ENCODE results near the gene RPRD2. TPM values are rescaled to one million over a fixed set of nuclear protein-coding genes. Genes with fewer than 3 reads are reported as not detected.

Gene RPRD2
- total RNA-seq, 2 experiments from 2014 or later, result 27.1 to 27.9 TPM

DNA sequence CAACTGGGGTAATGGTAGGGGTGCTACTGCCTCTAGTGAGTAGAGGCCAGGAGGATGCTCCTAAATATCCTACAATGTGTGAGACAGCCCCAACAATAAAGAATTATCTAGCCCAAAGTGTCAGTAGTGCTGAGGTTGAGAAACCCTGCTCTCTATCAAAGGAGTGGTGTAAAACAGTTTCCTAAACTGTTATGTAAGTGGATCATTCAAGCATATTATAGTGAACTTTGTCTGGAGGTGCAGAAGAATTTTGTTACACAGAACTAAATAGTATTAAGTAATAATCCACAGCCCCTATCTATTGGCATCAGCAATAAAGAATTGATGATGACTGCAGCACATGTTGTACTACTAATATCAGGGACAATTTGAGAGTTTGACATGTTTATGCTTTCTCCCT, 103.0 kb downstream of the RPRD2 start:
- POLR2A ChIA-PET, result no interaction called here
- Histone ChIP-seq H3K9me3 (ENCODE audit: control insufficient read depth in 1 of 2, insufficient read depth in 1 of 2, low read length in 2 of 2) (no peaks in the 10 kb centered on the region), H3K27ac (ENCODE audit: low read depth in 1 of 2, low read length in 2 of 2) (no peak overlapping the region), H3K36me3 (ENCODE audit: insufficient read depth, low read length) (peaks cover 66% of the 10 kb centered on the region), H3K27me3 (ENCODE audit: control insufficient read depth in 1 of 2, insufficient read depth in 2 of 2, low read length in 2 of 2) (no peaks in the 10 kb centered on the region), H3K4me3 (ENCODE audit: low read length) (no peak overlapping the region), H3K4me1 (ENCODE audit: insufficient read depth, low read length) (no peaks in the 10 kb centered on the region)
- intact Hi-C loops (cut with DNase I, micrococcal nuclease), result loop anchor here in 1 of 2 experiments (10.0 kb wide), 2 partner anchors 508 to 688 kb away; partner anchors contain the start of genes CERS2 and TNFAIP8L2
- Mint-ChIP-seq H3K4me1 (ENCODE audit: low read depth) (peaks cover 5% of the 10 kb centered on the region), H3K27ac (no peak overlapping the region), H3K36me3 (ENCODE audit: low read depth) (peaks cover 53% of the 10 kb centered on the region), H3K9me3 (no peaks in the 10 kb centered on the region), H3K27me3 (no peaks in the 10 kb centered on the region), H3K4me3 (no peak overlapping the region)
- TF ChIP-seq, protein P1, sequence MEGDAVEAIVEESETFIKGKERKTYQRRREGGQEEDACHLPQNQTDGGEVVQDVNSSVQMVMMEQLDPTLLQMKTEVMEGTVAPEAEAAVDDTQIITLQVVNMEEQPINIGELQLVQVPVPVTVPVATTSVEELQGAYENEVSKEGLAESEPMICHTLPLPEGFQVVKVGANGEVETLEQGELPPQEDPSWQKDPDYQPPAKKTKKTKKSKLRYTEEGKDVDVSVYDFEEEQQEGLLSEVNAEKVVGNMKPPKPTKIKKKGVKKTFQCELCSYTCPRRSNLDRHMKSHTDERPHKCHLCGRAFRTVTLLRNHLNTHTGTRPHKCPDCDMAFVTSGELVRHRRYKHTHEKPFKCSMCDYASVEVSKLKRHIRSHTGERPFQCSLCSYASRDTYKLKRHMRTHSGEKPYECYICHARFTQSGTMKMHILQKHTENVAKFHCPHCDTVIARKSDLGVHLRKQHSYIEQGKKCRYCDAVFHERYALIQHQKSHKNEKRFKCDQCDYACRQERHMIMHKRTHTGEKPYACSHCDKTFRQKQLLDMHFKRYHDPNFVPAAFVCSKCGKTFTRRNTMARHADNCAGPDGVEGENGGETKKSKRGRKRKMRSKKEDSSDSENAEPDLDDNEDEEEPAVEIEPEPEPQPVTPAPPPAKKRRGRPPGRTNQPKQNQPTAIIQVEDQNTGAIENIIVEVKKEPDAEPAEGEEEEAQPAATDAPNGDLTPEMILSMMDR (IDR thresholded peaks at IDR 0.05), result no peak
- ATAC-seq (ENCODE audit: poor library complexity) (no peak), DNase-seq (no peak)
- CTCF ChIA-PET, result no interaction called here

DNA sequence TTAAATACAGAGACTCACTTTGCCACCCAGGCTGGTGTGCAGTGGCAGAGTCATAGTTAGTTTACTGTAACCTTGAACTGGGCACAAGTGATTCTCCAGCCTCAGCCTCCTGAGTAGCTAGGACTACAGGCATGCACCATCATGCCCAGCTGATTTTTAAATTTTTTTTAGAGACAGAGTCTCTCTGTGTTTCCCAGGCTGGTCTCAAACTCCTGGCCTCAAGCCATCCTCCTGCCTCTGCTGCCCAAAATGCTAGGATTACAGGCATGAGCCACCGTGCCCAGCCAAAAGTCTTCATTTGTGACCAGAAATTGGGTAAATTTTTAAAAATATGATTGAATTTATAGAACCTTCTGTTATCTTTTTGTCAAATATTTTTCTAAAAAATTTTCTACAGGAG, 105.3 kb downstream of the RPRD2 start:
- H3K9me3 Mint-ChIP-seq, result no peaks in the 10 kb centered on the region
- intact Hi-C loops (cut with DNase I, micrococcal nuclease), result loop anchor here in 1 of 2 experiments (10.0 kb wide), 2 partner anchors 506 to 686 kb away; partner anchors contain the start of genes CERS2 and TNFAIP8L2
- no peak overlapping the region for H3K4me3 Mint-ChIP-seq
- no peak overlapping the region for H3K4me3 ChIP-seq (ENCODE audit: low read length)
- H3K4me1 ChIP-seq (ENCODE audit: insufficient read depth, low read length), result no peaks in the 10 kb centered on the region
- H3K27me3 ChIP-seq (ENCODE audit: control insufficient read depth in 1 of 2, insufficient read depth in 2 of 2, low read length in 2 of 2), result no peaks in the 10 kb centered on the region
- H3K9me3 ChIP-seq (ENCODE audit: control insufficient read depth in 1 of 2, insufficient read depth in 1 of 2, low read length in 2 of 2), result no peaks in the 10 kb centered on the region
- TF ChIP-seq, protein P1 (IDR thresholded peaks at IDR 0.05), result no peak
- peaks cover 3% of the 10 kb centered on the region for H3K4me1 Mint-ChIP-seq (ENCODE audit: low read depth)
- CTCF ChIA-PET, result no interaction called here
- H3K27ac Mint-ChIP-seq, result no peak overlapping the region
- no peak for DNase-seq
- POLR2A ChIA-PET, result no interaction called here
- no peak overlapping the region for H3K27ac ChIP-seq (ENCODE audit: low read depth in 1 of 2, low read length in 2 of 2)
- H3K36me3 Mint-ChIP-seq (ENCODE audit: low read depth), result peaks cover 73% of the 10 kb centered on the region
- no peaks in the 10 kb centered on the region for H3K27me3 Mint-ChIP-seq
- no peak for ATAC-seq (ENCODE audit: poor library complexity)
- peaks cover 78% of the 10 kb centered on the region for H3K36me3 ChIP-seq (ENCODE audit: insufficient read depth, low read length)

DNA sequence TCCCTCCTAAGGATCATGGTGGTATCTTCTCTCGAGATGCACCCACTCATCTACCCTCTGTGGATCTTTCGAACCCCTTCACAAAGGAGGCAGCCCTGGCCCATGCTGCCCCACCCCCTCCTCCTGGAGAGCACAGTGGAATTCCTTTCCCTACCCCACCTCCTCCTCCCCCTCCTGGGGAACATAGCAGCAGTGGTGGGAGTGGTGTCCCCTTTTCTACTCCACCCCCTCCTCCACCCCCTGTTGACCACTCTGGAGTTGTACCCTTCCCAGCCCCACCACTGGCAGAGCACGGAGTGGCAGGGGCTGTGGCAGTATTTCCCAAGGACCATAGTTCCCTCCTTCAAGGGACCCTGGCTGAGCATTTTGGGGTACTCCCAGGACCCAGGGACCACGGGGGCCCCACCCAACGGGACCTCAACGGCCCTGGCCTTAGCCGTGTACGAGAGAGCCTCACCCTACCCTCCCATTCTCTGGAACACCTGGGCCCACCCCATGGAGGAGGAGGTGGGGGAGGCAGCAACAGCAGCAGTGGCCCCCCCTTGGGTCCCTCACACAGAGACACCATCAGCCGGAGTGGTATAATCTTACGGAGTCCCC, 108.8 kb downstream of the RPRD2 start:
- Mint-ChIP-seq H3K4me3 (no peak overlapping the region), H3K9me3 (no peaks in the 10 kb centered on the region), H3K36me3 (ENCODE audit: low read depth) (peaks cover 63% of the 10 kb centered on the region), H3K4me1 (ENCODE audit: low read depth) (peaks cover 6% of the 10 kb centered on the region), H3K27ac (no peak overlapping the region), H3K27me3 (no peaks in the 10 kb centered on the region)
- TF ChIP-seq, protein P1 (IDR thresholded peaks at IDR 0.05), result no peak
- Histone ChIP-seq H3K36me3 (ENCODE audit: insufficient read depth, low read length) (peaks cover 49% of the 10 kb centered on the region), H3K4me3 (ENCODE audit: low read length) (no peak overlapping the region), H3K27ac (ENCODE audit: low read depth in 1 of 2, low read length in 2 of 2) (no peak overlapping the region), H3K27me3 (ENCODE audit: control insufficient read depth in 1 of 2, insufficient read depth in 2 of 2, low read length in 2 of 2) (no peaks in the 10 kb centered on the region), H3K4me1 (ENCODE audit: insufficient read depth, low read length) (no peaks in the 10 kb centered on the region), H3K9me3 (ENCODE audit: control insufficient read depth in 1 of 2, insufficient read depth in 1 of 2, low read length in 2 of 2) (no peaks in the 10 kb centered on the region)
- intact Hi-C loops (cut with DNase I, micrococcal nuclease), result no loop called here
- no peak for ATAC-seq (ENCODE audit: poor library complexity)
- ChIA-PET POLR2A (interaction anchor here (1.0 kb wide), 1 partner anchor 15 kb away, joined by 3 read pairs; the partner anchor contains the start of gene TARS2), CTCF (no interaction called here)
- DNase-seq, result no peak
